ENCODE measurements around the gene ADAM8.
"Not testable (repeated sequence)": the region's sequence is repeated elsewhere in the genome, so short reads cannot be mapped to it uniquely, and the experiment has no call there.

The ADAM8 gene

DNA sequence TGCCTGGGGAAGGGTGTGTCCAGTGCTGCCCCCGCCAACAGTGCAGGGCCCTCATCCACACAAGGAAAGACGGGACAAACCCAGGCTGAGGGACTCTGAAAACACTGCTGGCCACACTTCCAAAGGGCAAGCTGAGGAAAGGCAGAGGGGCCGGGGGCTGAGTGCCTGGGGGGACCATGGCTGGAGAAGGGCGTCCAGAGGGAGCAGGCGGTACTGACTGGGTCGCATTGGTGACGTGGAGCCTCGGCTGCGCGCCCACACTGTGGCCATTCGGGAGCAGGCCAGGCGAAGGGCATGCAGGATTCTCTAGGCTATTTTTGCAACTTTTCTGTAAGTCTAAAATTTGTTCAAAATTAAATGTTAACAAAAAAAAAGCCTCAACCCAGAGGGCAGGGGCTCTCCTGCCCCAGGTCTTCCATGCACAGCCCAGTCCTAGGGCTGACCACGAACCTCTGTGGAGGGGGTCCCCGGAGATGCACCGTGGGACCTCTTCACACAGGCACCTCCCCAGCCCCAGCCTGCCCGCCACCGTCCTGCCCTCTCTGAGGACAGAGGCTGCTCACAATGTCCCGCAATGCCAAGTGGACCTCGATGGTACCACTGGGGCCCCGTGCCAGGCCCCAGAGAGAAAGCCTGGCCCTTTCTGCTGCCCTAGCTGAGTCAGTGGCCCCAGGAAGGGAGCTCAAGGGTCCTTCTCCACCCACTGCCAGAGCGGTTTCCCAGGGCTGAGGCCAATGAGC, 10.4 kb downstream of the ADAM8 start:
- no peak for DNase-seq

DNA sequence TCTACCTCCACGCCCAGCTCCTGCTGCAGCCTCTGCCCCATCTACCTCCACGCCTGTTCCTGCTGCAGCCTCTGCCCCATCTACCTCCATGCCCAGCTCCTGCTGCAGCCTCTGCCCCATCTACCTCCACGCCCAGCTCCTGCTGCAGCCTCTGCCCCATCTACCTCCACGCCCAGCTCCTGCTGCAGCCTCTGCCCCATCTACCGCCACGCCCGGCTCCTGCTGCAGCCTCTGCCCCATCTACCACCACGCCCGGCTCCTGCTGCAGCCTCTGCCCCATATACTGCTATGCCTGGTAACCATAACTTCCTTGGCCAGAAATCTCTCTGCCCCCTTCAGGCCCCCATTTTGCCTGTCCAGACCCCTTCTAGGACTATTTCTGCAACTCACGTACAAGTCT, 11.6 kb downstream of the ADAM8 start:
- not testable (repeated sequence) for DNase-seq

DNA sequence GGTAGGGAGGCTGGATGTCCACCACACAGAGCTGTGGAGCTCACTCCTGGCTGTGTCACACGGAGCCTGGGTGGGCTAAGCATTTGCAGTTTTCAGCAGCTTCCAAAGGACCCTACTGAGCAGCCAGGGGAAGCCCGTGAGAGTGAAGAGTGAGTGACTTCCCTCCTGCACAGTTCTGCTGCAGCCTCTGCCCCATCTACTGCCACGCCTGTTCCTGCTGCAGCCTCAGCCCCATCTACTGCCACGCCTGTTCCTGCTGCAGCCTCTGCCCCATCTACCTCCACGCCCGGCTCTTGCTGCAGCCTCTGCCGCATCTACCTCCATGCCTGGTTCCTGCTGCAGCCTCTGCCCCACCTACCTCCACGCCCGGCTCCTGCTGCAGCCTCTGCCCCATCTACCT, 12.2 kb downstream of the ADAM8 start:
- DNase-seq, result no peak

DNA sequence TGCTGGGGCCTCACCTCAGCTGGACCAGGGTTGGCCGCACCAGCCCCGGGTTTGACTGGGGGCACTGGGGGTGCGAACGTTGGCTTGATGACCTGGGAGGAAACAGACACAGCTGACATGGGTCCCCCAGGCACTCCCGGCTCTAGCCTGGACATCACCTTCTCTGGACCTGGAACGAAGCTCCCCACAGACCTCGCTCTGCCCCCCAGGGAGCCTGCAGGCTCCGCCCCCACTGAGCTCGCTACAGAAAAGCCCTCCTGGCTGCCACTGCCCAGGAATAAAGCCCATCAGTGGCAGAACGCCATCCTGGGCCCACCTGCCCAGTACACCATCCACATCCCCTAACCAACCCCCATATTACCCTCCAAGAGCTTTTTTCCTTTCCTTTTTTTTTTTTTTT, 13.0 kb downstream of the ADAM8 start:
- DNase-seq, result no peak

DNA sequence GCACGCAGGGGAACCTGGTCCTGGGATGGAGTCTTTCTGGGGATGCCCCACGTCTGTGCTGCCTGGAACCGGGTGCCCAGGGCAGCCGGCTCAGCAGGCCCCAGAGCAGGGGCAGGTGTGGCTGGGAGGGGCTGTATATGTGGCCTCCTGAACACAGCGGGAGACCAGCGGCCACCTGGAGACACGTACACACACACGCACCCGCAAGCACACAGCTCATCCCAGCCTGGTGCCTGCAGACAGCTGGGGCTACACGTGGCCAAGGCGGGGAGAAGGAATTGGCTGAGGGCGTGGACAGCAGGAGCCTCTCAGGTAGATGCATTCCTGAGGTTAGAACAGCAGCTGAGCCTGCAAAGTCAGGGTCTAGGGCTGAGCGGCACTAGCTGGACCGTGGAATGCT, 14.0 kb downstream of the ADAM8 start:
- no peak for DNase-seq

DNA sequence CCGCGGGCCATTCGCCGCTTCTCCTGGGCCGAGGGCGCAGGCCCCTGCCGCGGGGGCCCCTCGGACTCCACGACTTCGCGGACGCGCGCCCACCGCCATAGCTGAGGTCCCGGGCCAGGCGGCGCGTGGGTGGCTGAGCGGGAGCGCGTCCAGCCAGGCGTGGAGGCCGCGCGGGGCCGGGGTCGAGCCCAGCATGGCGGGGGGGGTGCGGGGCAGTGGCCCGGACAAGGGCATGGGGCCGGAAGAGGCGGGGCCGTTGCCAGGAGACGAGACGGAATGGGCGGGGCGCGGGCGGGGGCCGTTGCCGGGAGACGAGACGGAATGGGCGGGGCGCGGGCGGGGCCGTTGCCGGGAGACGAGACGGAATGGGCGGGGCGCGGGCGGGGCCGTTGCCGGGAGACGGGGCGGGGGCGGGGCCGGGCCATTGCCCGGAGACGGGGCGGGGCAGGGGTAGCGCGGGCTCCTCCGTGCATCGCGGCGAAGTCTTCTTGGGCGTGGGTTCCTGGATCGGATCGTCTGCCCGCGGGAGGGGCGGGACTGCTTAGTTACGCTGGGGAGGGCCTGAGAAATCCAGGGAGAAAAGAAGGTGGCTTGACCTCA, 14.8 kb downstream of the ADAM8 start:
- DNase-seq, result peak; percentile 69

DNA sequence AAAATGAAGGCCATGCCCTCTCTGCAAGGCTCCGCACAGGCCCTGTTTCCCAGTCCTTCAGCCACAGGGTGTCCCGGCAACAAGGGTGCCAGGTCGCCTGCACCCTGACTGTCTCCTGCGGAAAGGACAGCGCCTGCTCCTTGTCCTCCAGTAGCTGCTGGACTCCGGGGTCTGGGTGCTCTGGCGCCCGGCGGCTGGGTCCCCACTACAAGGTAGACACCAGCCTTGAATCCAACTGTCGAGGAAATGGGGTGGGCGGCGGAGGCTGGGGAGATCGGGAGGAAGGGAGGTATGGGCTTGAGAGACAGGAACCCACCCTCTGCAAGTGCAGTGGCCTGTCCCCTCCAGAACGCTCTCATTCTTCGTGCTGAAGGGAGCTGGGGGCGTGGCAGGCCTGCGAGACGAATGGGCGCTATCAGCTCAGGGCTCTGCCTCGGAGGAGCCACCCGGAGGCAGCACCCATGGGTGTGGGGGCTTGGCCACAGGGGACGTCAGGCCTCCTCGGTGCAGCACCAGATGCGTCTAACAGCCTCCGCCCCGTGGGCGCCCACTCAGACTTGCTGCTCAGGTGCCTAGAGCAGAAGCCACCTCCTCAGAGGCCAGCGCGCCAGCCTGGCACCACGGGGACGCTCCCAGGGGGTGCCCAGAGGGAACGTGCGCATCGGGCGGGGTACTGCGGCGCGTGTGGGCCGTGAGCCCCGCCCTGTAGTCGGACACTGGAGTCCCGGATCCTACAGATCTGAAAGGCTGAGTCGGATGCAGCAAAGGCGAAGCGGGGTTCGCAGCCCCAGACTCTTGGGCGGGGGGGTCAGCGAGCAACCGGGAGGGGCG, 15.6 kb downstream of the ADAM8 start:
- DNase-seq, result peak; percentile 42

DNA sequence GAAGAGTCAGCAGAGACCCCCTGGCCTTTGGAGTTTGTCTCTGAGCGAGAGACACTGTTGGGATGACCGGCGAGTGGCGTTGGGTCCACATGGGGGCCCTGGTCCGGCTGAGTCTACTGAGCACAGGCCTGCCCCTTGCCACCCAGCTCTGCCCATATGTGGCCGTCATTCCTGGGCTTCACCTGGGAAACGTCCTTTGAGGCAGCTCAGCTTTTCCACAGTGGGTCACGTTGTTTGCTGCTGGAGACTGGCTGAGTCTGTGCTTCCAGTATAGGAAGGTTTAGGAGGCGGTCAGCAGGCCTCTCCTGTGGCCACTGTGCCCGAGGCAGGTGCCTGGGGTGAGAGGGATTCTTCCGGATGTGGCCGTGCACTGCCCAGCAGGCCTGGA, 17.1 kb downstream of the ADAM8 start:
- DNase-seq, result no peak

DNA sequence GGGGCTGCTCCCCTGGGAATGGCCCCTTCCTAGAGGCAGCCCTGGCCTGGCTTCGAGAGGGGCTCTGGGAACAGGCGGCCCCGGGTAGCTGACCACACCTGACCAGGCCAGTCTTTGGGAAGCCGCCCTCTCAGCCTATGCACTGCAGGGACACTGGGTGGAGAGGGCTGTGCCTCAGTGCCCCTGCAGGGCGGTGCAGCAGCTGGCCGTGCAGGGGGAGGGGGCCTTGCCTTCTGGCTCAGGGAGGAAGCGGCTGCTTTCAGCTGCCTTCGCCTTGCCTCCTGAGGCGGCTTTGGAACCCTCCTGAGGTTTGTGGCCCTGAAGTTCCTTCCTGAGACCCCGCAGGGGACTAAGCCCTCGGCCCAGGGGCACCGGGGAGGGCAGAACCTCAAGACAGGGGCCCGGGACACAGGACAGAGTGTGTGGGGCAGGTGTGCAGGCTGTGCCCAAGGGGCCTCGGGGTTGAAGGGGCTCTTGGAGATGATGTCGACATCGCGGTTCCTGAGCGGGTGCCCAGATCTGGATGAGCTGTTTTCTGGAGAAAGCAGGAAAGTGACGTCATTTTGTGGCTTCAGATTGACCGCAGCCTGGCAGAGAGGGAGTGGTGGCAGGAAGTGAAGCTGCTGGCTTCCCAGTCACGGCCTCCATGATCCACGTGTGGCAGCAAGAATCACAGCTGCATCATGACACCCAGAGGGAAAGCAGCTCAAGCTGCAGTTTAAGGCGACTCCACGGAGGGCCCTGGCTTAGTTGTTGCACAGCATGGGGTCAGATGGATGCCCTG, 17.7 kb downstream of the ADAM8 start:
- peak; percentile 78 for DNase-seq

DNA sequence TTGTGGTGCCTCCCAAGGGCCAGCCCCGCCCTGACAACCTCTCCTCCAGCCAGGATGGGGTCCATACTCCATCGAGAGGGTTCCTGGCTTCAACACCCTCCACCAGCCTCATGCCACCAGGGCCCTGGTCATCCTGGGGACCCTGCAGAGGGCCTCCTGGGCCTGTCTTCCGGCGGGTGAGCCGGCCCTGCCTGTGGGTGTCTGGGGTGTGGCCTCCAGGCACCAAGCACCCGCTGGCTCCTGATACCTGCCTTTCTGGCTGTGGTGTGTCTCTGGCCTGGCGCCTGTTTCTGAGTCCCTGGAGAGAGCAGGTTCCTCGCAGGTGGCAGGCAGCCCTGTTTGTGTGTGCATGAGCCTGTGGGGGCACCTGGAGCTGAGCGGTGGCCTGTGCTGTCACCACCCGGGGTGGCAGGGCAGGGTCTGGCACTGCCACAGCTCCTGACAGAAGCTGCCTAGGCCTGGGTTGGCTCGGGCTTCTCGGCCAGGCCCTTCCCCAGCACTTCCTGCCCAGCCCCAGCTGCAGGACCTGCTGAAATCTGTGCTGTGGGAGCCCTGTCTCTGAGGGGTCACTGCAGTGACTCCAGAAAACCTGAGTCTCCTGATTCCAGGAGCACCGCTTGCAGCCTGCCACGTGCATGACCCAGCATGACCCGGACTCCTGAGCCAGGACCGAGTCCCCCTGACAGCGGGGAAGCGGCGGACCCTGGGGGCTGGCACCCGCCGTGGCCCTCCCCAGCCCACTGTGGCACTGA, 18.4 kb downstream of the ADAM8 start:
- DNase-seq, result no peak

DNA sequence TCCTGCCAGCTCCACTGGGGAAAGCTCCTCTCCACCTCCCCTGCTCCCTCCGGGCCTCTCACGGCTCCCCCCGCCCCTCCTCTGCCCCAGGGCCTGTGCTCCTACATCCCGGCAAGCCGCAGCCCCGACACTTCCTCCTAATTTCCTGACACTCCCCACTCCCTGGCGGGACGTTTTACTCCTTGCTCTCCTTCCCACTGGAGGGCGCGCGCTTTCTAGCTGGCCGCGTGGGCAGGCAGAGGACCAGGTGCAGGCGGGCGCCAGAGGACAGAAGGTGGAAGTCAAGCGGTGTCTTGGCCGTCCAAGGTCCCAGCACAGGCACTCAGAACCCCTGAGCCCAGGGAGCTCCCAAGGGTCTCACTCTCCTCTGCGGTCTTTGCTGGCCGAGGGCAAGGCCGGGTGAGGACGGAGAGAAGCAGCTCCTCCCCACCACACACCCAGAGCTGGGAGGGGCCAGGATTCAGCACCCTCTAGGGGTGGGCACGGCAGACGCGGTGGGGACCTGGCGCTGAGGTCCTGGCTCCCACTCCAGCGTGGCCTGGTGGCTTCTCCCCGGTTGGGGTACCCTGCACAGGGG, 19.1 kb downstream of the ADAM8 start:
- DNase-seq, result no peak

DNA sequence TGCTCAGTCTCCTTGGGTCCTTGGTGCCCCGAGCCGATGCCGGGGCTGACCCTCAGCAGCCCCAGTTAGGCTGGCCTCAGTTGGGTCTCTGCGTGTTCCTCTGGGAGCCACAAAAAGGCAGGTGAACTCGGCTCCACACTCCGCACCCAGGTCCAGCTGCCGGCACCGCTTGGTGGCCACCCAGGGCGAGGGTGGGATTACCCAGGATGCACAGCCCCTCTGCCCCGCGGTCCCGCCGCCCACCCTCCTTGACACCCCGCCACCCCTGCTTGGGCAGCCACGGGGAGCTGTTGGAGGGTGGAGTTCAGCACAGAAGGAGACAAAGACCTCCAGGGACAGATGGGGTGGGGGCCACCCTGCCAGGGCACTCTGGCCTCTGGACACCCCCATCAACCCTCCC, 21.3 kb downstream of the ADAM8 start:
- no peak for DNase-seq

DNA sequence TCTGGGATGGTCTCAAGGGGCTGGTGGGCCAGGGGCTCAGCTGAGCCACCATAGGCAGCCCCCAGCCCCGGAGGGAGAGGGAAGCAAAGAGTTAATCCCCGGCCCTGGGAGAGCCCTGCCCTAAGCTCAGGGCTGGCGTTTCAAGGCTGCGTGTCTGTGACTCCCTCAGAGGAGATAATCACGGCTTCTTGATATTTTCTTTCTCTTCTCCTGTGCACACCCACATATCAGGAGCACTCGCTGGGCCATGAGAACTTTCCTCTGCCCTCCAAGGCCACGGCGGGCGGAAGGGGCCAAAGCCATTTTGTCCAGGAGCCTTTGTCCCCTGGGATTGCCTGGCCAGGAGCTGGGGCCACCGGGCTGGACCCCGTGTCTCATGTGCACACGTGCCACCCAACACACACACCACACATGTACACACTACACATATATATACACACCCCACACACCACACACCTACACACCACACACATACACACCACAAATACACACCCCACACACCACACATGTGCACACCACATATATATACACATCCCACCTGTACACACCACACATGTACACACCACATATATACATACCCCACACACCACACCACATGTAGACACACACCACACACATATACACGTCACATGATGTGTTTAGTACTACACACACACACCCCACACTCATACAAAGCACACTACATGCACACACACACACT, 22.1 kb downstream of the ADAM8 start:
- no peak for DNase-seq

DNA sequence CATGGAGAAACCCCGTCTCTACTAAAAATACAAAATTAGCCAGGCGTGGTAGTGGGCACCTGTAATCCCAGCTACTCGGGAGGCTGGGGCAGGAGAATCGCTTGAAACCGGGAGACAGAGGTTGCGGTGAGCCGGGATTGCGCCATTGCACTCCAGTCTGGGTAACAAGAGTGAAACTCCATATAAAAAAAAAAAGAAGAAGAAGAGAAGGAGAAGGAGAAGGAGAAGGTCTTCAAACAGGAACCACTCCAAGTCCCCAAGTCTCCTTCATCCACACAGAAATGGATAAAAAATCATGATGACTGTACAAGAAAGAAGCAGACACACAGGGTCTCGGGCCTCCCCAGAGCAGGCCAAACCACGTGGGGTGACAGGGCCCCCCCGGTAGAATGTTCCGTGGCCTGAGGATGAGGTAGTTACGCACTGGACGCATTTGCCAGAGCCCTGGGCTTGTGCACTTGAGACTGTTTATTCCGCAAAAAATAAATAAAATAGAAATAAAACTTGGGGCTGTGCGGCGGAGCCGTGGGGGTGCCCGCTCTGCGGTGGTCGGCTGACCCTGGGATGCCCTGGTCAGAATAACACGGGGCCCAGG, 23.2 kb downstream of the ADAM8 start:
- no peak for DNase-seq

DNA sequence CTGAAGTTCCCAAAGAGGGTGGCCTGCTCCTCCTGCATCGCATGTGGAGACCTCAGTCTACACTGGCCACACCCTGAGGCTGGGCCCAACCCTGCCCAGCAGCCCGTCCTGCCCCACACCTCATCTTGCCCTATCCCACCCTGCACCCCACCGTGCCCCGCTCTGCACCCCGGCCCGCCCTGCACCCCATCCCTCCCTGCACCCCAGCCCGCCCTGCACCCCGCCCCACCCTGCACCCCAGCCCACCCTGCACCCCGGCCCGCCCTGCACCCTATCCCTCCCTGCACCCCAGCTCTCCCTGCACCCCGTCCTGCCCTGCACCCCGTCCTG, 24.5 kb downstream of the ADAM8 start:
- no peak for DNase-seq

DNA sequence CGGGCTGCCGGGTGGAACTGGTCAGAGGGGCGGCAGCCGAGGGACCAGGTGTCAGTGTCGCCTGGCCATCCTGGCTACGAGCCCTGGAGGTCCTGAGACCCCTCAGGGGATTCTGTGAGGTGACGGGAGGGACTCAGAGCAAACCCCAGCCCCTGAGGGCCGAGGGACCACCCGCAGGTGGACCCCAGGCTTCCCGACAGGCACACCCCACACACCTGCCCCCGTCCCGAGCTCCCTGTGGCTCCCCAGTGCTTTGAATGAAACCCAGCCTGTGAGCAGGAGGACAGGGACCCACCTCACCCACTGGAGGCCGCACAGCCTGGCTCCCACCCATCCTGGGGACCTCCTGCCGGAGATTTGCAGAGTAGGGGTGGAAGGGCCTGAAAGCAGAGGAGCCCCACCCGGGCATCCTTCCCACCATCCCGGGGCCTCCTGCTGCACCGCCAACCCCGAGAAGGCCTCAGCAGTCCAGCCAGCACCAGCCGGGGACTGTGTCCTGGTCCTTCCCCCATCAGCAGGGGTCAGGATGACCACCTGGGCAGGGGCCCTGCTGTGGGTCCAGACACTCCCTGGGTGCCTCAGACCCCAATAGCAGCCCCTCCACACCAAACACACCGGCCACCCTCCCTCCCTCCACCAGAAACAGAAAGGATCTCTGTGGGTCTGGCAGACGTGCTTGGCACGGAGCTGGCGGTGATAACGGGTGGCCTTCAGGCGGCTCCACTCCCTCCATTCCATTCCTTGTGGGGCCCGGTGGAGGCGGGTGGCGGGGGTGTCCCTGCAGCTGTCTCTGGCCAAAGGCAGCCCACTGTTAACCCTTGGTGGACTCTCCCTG, 25.1 kb downstream of the ADAM8 start:
- DNase-seq, result no peak

DNA sequence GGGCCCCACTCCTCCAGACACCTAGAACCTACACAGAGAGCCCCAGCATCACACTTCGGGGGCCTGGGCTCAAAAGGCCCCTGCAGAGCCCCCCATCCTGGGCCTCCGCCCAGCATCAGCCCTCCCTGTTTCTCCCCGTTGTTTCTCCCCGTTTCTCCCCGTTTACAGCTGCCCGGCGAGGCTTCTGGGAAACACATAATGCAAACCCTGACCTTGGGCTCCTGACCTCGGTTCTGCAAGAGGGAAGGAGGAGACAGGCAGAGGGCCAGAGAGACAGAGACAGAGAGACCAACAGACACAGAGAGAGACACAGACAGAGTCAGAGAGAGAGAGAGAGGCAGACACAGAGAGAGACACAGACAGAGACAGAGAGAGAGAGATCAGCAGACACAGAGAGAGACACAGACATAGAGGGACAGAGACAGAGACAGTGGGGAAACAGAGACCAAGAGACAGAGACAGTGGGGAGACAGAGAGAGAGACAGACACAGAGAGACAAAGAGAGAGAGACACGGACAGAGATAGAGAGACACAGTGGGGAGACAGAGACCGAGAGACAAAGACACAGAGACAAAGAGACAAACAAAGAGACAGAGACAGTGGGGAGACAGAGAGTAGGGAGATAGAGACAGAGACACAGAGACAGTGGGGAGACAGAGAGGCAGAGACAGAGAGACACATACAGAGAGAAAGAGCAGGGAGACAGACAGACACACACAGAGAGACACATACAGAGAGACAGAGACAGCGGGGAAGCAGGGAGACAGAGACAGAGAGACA, 26.5 kb downstream of the ADAM8 start:
- no peak for DNase-seq

DNA sequence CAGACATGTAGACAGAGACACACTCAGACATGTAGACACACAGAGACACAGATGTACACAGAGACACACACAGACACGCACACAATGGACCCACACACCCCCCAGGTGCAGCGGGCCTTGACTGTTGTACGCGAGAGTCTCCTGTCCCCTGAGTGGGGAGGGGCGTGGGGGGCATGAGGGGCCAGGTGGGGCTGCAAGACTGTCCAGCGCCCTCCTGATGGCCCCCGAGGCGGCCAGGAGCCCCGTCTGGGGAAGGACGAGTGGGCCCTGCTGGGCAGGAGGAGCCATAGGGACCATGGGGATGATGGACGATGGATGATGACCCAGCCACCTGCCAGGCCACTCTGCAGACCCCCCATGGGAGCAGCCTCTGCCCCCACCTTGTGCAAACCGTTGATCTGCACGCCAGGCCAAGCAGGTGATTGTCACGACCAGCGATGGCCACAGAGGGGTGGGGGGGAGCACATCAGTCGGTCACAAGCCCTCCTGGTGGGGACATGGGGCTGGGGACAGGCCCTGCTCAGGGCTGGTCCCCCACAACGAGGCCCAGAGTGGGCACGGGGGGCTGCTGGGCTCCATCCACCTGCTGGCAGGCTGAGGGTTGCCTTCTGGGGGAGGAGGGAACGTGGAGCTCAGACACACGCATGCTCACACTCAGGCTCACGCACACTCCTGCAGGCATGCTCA, 27.4 kb downstream of the ADAM8 start:
- no peak for DNase-seq

DNA sequence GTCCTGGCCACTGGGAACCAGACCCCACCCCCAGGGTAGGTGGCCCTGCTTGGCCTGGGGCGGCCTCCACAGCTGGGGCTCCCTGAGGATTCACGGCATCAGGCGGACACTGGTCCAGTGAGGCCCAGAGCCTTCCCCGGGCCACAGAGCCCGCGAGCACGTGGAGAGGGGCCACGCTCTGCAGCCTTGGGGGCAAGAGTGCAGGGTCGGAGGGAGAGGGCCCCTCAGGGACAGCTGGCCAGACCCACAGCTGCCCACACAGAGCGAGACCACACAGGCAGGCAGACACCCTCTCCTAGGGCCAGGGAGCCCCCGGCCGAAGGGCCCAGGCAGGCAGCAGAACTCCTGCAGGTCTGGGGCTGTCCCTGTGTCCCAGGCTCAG, 28.3 kb downstream of the ADAM8 start:
- DNase-seq, result no peak

Measured in activated T-cell treated with anti-CD3 and anti-CD28 coated beads for 4 hours (primary cell).